Right atrium auricular region (tissue), 2 donors: ENCODE results near the gene CDH13. TPM values are rescaled to one million over a fixed set of nuclear protein-coding genes. Genes with fewer than 3 reads are reported as not detected.

Experiments used
- DNase-seq: peaks from one replicate; pipeline ENCODE4 v3.0.0-alpha.2; 2019; ENCODE audit warnings: low spot score
- H3K27ac ChIP-seq, 2 donors: fragments of 200-600 bp; sonication (generic); 1 replicate in 1 of 2; 2 replicates in 1 of 2; pipeline ENCODE4 v1.5.1; 2016 to 2019
- H3K27me3 ChIP-seq, 2 donors: fragments of 200-600 bp; sonication (generic); one replicate each; pipeline versions ENCODE4 v1.5.1 to v1.6.0; 2017 to 2019
- H3K36me3 ChIP-seq: fragments of 200-600 bp; sonication (generic); one replicate; pipeline ENCODE4 v1.5.1; 2016
- H3K4me1 ChIP-seq, 2 donors: fragments of 200-600 bp; sonication (generic); one replicate each; pipeline versions ENCODE4 v1.5.1 to v1.6.0; 2017 to 2019
- H3K4me3 ChIP-seq, 2 donors: fragments of 200-600 bp; sonication (generic); 1 replicate in 1 of 2; 2 replicates in 1 of 2; pipeline ENCODE4 v1.5.1; 2017 to 2019; ENCODE audit warnings: mild to moderate bottlenecking in 1 of 2, moderate library complexity in 1 of 2
- H3K9me3 ChIP-seq, 2 donors: fragments of 200-600 bp; sonication (generic); one replicate each; pipeline ENCODE4 v1.5.1; 2019
- CTCF ChIP-seq, 2 donors: fragments of 200-600 bp; sonication (generic); IDR thresholded peaks; one replicate each; pipeline ENCODE4 v1.5.1; 2019; ENCODE audit warnings: antibody characterized with exemption in 2 of 2
- total RNA-seq, 2 donors: library from RNA; depleted of rRNA; stranded (reverse); fragments of >200 nt; gene quantifications; one replicate each; pipeline ENCODE4 v1.1.0, GENCODE V29; 2016

The CDH13 gene
- total RNA-seq, 2 donors from 2014 or later: 75.4 to 85.9 TPM

- DNase-seq: no peak
- no peaks in the 10 kb centered on the region for H3K9me3 ChIP-seq
- no peak overlapping the region for H3K27ac ChIP-seq
- no peaks in the 10 kb centered on the region for H3K4me1 ChIP-seq
- H3K36me3 ChIP-seq: no peaks in the 10 kb centered on the region
- H3K27me3 ChIP-seq: no peaks in the 10 kb centered on the region
- no peak overlapping the region for H3K4me3 ChIP-seq
- TF ChIP-seq CTCF (IDR thresholded peaks at IDR 0.05): no peak
These were observed 329.1 kb downstream of the CDH13 start for GRCh38 chr16:82955741-82956348.

GRCh38 chr16:82957212-82957611 lies 330.4 kb downstream of the CDH13 start:
- no peak for TF ChIP-seq CTCF (IDR thresholded peaks at IDR 0.05)
- no peaks in the 10 kb centered on the region for H3K36me3 ChIP-seq
- no peaks in the 10 kb centered on the region for H3K4me1 ChIP-seq
- no peaks in the 10 kb centered on the region for H3K9me3 ChIP-seq
- DNase-seq: no peak
- H3K27me3 ChIP-seq: no peaks in the 10 kb centered on the region
- H3K27ac ChIP-seq: no peak overlapping the region
- no peak overlapping the region for H3K4me3 ChIP-seq

GRCh38 chr16:82960918-82961317 lies 334.1 kb downstream of the CDH13 start:
- H3K36me3 ChIP-seq: no peaks in the 10 kb centered on the region
- no peak for DNase-seq
- TF ChIP-seq CTCF (IDR thresholded peaks at IDR 0.05): no peak

GRCh38 chr16:82963653-82964052 lies 336.9 kb downstream of the CDH13 start:
- Histone ChIP-seq H3K4me3 (no peak overlapping the region), H3K4me1 (no peaks in the 10 kb centered on the region), H3K9me3 (no peaks in the 10 kb centered on the region), H3K27ac (no peak overlapping the region), H3K36me3 (no peaks in the 10 kb centered on the region), H3K27me3 (no peaks in the 10 kb centered on the region)
- no peak for DNase-seq
- no peak for TF ChIP-seq CTCF (IDR thresholded peaks at IDR 0.05)

More at GRCh38 chr16:82960918-82961317, 334.1 kb downstream of the CDH13 start:
- no peaks in the 10 kb centered on the region for H3K27me3 ChIP-seq
- no peaks in the 10 kb centered on the region for H3K4me1 ChIP-seq
- H3K4me3 ChIP-seq: no peak overlapping the region
- H3K27ac ChIP-seq: no peak overlapping the region
- no peaks in the 10 kb centered on the region for H3K9me3 ChIP-seq

GRCh38 chr16:82965808-82966207 lies 339.0 kb downstream of the CDH13 start:
- no peak for TF ChIP-seq CTCF (IDR thresholded peaks at IDR 0.05)
- no peaks in the 10 kb centered on the region for H3K4me1 ChIP-seq

GRCh38 chr16:82967424-82967823 lies 340.7 kb downstream of the CDH13 start:
- H3K4me1 ChIP-seq: peaks cover 0 to 8% of the 10 kb centered on the region in 2 donors
- no peak for TF ChIP-seq CTCF (IDR thresholded peaks at IDR 0.05)
- no peaks in the 10 kb centered on the region for H3K9me3 ChIP-seq
- H3K27me3 ChIP-seq: no peaks in the 10 kb centered on the region
- DNase-seq: no peak
- no peaks in the 10 kb centered on the region for H3K36me3 ChIP-seq
- no peak overlapping the region for H3K4me3 ChIP-seq
- no peak overlapping the region for H3K27ac ChIP-seq

More at GRCh38 chr16:82965808-82966207, 339.0 kb downstream of the CDH13 start:
- Histone ChIP-seq H3K27ac (no peak overlapping the region), H3K36me3 (no peaks in the 10 kb centered on the region), H3K27me3 (no peaks in the 10 kb centered on the region), H3K9me3 (no peaks in the 10 kb centered on the region), H3K4me3 (no peak overlapping the region)
- no peak for DNase-seq
